Panc1 (cell line): ENCODE results near the gene SNAP25. TPM values are rescaled to one million over a fixed set of nuclear protein-coding genes. Genes with fewer than 3 reads are reported as not detected.
A peak's percentile ranks its signal among the peaks of the same experiment; 100 is the strongest.

ENCODE experiments used
- ATAC-seq: fragments of 200-7000 bp; cut with Tn5 transposase; 2 replicates; pipeline ENCODE4 v1.9.1; 2020; ENCODE audit warnings: mild to moderate bottlenecking, moderate library complexity
- BruUV-seq: library from RNA; stranded (reverse); fragments of 400-500 nt; replicated peaks from 2 replicates; lab custom pipeline; 2021; lab: Mats Ljungman, UMichigan
- CTCF ChIA-PET: fragments of 300-600 bp; sonication (Branson Sonifier 250); formaldehyde crosslinking; loops from one replicate; lab custom pipeline; 2022; ENCODE audit warnings: antibody characterized with exemption; lab: Charles Lee
- POLR2A ChIA-PET: fragments of 300-600 bp; sonication (Branson Sonifier 250); formaldehyde crosslinking; loops from one replicate; lab custom pipeline; 2022; ENCODE audit warnings: antibody characterized with exemption; lab: Charles Lee
- DNase-seq: peaks from one replicate; pipeline ENCODE4 v3.0.0-alpha.2; 2010; ENCODE audit warnings: low read depth, low spot score
- H3K27ac ChIP-seq: 2 replicates; pipeline ENCODE4 v1.5.1; 2011; ENCODE audit warnings: mild to moderate bottlenecking, low read length, inconsistent platforms
- H3K27me3 ChIP-seq: fragments of 200-500 bp; sonication (Bioruptor generic); 2 replicates; pipeline ENCODE4 v1.6.0; 2014; ENCODE audit warnings: low read length, inconsistent platforms; ENCODE audit not compliant: control insufficient read depth, insufficient read depth
- H3K36me3 ChIP-seq: fragments of 200-500 bp; sonication (Bioruptor generic); 2 replicates; pipeline ENCODE4 v1.5.1; 2014; ENCODE audit warnings: inconsistent platforms, mild to moderate bottlenecking, low read length, moderate library complexity; ENCODE audit not compliant: control insufficient read depth, insufficient read depth
- H3K4me1 ChIP-seq: 2 replicates; pipeline ENCODE4 v1.5.1; 2011; ENCODE audit warnings: inconsistent platforms, mild to moderate bottlenecking, low read length, moderate library complexity; ENCODE audit not compliant: control insufficient read depth, insufficient read depth
- H3K4me3 ChIP-seq, 2 experiments: 2 replicates each; pipeline ENCODE4 v1.5.1; 2011 to 2012; ENCODE audit warnings: low read depth in 2 of 2, low read length in 2 of 2, mild to moderate bottlenecking in 2 of 2, inconsistent platforms in 1 of 2, moderate library complexity in 1 of 2
- H3K9me3 ChIP-seq: fragments of 200-500 bp; sonication (Bioruptor generic); 2 replicates; pipeline ENCODE4 v1.5.1; 2014; ENCODE audit warnings: low read depth, mild to moderate bottlenecking, inconsistent platforms, low read length, moderate library complexity; ENCODE audit not compliant: control insufficient read depth, insufficient read depth
- CTCF ChIP-seq: fragments of 450-650 bp; IDR thresholded peaks from 2 replicates; pipeline ENCODE4 v1.5.1; 2017; ENCODE audit warnings: mild to moderate bottlenecking
- POLR2AphosphoS5 ChIP-seq: IDR thresholded peaks from 2 replicates; pipeline ENCODE4 v1.6.1; 2012; ENCODE audit warnings: mild to moderate bottlenecking, low read depth, low read length, moderate library complexity
- REST ChIP-seq, 2 experiments: IDR thresholded peaks; 2 replicates each; pipeline ENCODE4 v1.6.1; 2011 to 2012; ENCODE audit warnings: low read depth in 2 of 2, control low read depth in 1 of 2, low read length in 1 of 2, mild to moderate bottlenecking in 1 of 2, moderate library complexity in 1 of 2; ENCODE audit not compliant: insufficient read depth in 1 of 2
- SIN3A ChIP-seq: IDR thresholded peaks from 2 replicates; pipeline ENCODE4 v1.6.1; 2012; ENCODE audit warnings: low read depth, mild to moderate bottlenecking, low read length, moderate library complexity, borderline replicate concordance; ENCODE audit not compliant: insufficient read depth
- TCF7L2 ChIP-seq: IDR thresholded peaks from 2 replicates; pipeline ENCODE4 v1.6.1; 2011; ENCODE audit warnings: mild to moderate bottlenecking, low read depth, low read length, inconsistent platforms
- in situ Hi-C: cut with HindIII; loops from 2 replicates; pipeline ENCODE4 v1.10.0; 2016; ENCODE audit warnings: low sequenced_read_pairs, low pct_unique_long_range_greater_than_20kb
- intact Hi-C: fragments of 100-400 bp; cut with micrococcal nuclease; formaldehyde crosslinking; loops from one replicate; pipeline ENCODE4 v1.10.0; 2022; ENCODE audit not compliant: unreplicated experiment
- total RNA-seq: library from RNA; stranded (reverse); gene quantifications from one replicate; pipeline ENCODE4 v1.2.1, GENCODE V29; 2021; ENCODE audit not compliant: unreplicated experiment

The SNAP25 gene
- total RNA-seq, 1 experiment from 2014 or later, result 0.69 TPM

DNA sequence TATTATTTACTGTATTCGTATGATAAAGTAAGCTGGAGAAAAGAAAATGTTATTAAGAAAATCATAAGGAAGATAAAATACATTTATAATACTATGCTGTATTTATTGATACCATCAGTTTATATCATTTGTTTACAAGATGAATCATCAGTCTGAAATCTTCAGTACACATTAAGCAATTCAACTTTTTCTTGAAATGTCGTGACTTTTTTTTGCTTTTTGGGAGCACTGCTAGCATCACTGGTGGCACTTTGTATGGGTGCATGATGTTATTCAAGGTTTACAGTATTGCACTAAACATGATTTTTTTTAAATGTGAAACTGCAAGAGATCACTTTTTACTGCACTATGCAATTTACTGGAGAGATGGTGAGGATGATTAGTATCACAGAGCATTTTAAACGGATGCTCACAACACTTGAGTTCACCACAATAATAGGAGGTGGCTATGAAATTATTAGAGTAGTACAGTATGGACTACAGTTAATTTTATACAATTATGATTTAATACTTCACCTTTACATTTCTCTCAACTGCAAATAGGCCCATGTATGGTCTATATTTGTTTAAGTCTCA lies 85.9 kb downstream of the SNAP25 start:
- H3K4me1 ChIP-seq, result peaks cover 4% of the 10 kb centered on the region; the same call in 1 of the 2 replicates
- TF ChIP-seq REST (IDR thresholded peaks at IDR 0.05; ENCODE audit: insufficient read depth in 1 of 2, low read depth in 2 of 2, low read length in 1 of 2) (no peak), SIN3A (no peak), POLR2AphosphoS5 (no peak), TCF7L2 (no peak), CTCF (no peak)
- BruUV-seq, result no TSS peak
- H3K9me3 ChIP-seq, result no peaks in the 10 kb centered on the region
- POLR2A ChIA-PET, result no interaction called here
- ATAC-seq (no peak), DNase-seq (no peak)
- no peaks in the 10 kb centered on the region for H3K36me3 ChIP-seq
- CTCF ChIA-PET, result no interaction called here
- in situ Hi-C loops, result no loop called here
- intact Hi-C loops, result no loop called here
- H3K27ac ChIP-seq, result no peak overlapping the region
- H3K4me3 ChIP-seq, result no peak overlapping the region
- H3K27me3 ChIP-seq, result no peaks in the 10 kb centered on the region

GRCh38 chr20:10306440-10307358 lies 88.1 kb downstream of the SNAP25 start:
- BruUV-seq, result no TSS peak
- Histone ChIP-seq H3K27ac (no peak overlapping the region), H3K4me1 (peaks cover 4% of the 10 kb centered on the region; the same call in 1 of the 2 replicates), H3K9me3 (no peaks in the 10 kb centered on the region), H3K36me3 (no peaks in the 10 kb centered on the region), H3K4me3 (no peak overlapping the region), H3K27me3 (no peaks in the 10 kb centered on the region; the same call in 1 of the 2 replicates)
- TF ChIP-seq SIN3A, result no peak
- TF ChIP-seq CTCF, result no peak
- TF ChIP-seq POLR2AphosphoS5, result peak; percentile 47; the same call in 1 of the 2 replicates
- peak; percentile 78 for TF ChIP-seq TCF7L2
- TF ChIP-seq REST (IDR thresholded peaks at IDR 0.05; ENCODE audit: insufficient read depth in 1 of 2, low read depth in 2 of 2, low read length in 1 of 2), result no peak
- ChIA-PET CTCF (no interaction called here), POLR2A (interaction anchor here (0.6 kb wide), 1 partner anchor 92 kb away, joined by 4 read pairs; no protein-coding TSS in a partner anchor)
- intact Hi-C loops, result no loop called here
- in situ Hi-C loops, result no loop called here
- DNase-seq (no peak), ATAC-seq (peak; percentile 93)
